Endodermal cell (in vitro differentiated cells): Measurements from ENCODE around the gene CERKL. TPM values are rescaled to one million over a fixed set of nuclear protein-coding genes. Genes with fewer than 3 reads are reported as not detected.

Experiments
- DNase-seq: peaks from one replicate; pipeline ENCODE4 v3.0.0-alpha.2; 2017
- H3K27ac ChIP-seq: 2 replicates; pipeline ENCODE4 v1.5.1; 2013; ENCODE audit warnings: mild to moderate bottlenecking, low read depth, low read length, moderate library complexity
- H3K27me3 ChIP-seq: 2 replicates; pipeline ENCODE4 v1.6.1; 2013; ENCODE audit warnings: mild to moderate bottlenecking, low read length, moderate library complexity; ENCODE audit not compliant: insufficient read depth, control insufficient read depth, poor library complexity, severe bottlenecking
- H3K36me3 ChIP-seq: 2 replicates; pipeline ENCODE4 v1.7.0; 2013; ENCODE audit warnings: mild to moderate bottlenecking, low read length, moderate library complexity; ENCODE audit not compliant: control insufficient read depth, insufficient read depth
- H3K4me1 ChIP-seq: one replicate; pipeline ENCODE4 v1.7.0; 2013; ENCODE audit warnings: low read length; ENCODE audit not compliant: control insufficient read depth, insufficient read depth
- H3K4me3 ChIP-seq: 2 replicates; pipeline ENCODE4 v1.5.1; 2013; ENCODE audit warnings: mild to moderate bottlenecking, low read length, moderate library complexity
- H3K9ac ChIP-seq: 2 replicates; pipeline ENCODE4 v1.6.1; 2013; ENCODE audit warnings: mild to moderate bottlenecking, low read length, moderate library complexity; ENCODE audit not compliant: poor library complexity, severe bottlenecking; ENCODE audit errors: extremely low read depth
- H3K9me3 ChIP-seq: 2 replicates; pipeline ENCODE4 v1.6.1; 2013; ENCODE audit warnings: mild to moderate bottlenecking, low read length, moderate library complexity; ENCODE audit not compliant: control insufficient read depth
- H3K27ac Mint-ChIP-seq: 2 replicates; pipeline ENCODE4 v1.8.0; 2020; ENCODE audit warnings: mixed read lengths
- H3K27me3 Mint-ChIP-seq: 2 replicates; pipeline ENCODE4 v1.8.0; 2021; ENCODE audit warnings: mild to moderate bottlenecking, mixed read lengths; ENCODE audit not compliant: insufficient read depth
- H3K36me3 Mint-ChIP-seq: 2 replicates; pipeline ENCODE4 v1.8.0; 2020; ENCODE audit warnings: low read depth, mixed read lengths
- H3K4me1 Mint-ChIP-seq: 2 replicates; pipeline ENCODE4 v1.8.0; 2020; ENCODE audit warnings: mixed read lengths
- H3K4me3 Mint-ChIP-seq: 2 replicates; pipeline ENCODE4 v1.8.0; 2020; ENCODE audit warnings: mild to moderate bottlenecking, moderate library complexity, mixed read lengths
- H3K9me3 Mint-ChIP-seq: 2 replicates; pipeline ENCODE4 v1.8.0; 2020; ENCODE audit warnings: mild to moderate bottlenecking, mixed read lengths
- WGBS, 2 experiments: methylation state at CpG; one replicate each; pipeline versions ENCODE4 v1.1.5 to v1.1.7; 2013; ENCODE audit warnings: missing lambda C conversion rate in 2 of 2, mixed read lengths in 1 of 2; ENCODE audit not compliant: insufficient coverage in 1 of 2, insufficient read length in 1 of 2; 5-methylcytosine and 5-hydroxymethylcytosine counted together
- total RNA-seq, 2 donors: library from RNA; stranded (reverse); fragmentation: NEBNext Ultra II Directional in 1 of 2; extraction: Animal tissue kit (Norgen Biotek cat#: 25700) in 1 of 2; gene quantifications; 2 replicates in 1 of 2; 3 replicates in 1 of 2; pipeline ENCODE4 v1.2.1, GENCODE V29; 2021
- TF ChIP-seq, protein P1 (sequence below): fragments of 200-600 bp; sonication (generic); conservative IDR thresholded peaks from 2 replicates; pipeline ENCODE4 v1.5.0; 2021; ENCODE audit warnings: antibody characterized with exemption, mild to moderate bottlenecking

Gene CERKL
- total RNA-seq, 2 donors from 2014 or later = 0.20 to 0.31 TPM

DNA sequence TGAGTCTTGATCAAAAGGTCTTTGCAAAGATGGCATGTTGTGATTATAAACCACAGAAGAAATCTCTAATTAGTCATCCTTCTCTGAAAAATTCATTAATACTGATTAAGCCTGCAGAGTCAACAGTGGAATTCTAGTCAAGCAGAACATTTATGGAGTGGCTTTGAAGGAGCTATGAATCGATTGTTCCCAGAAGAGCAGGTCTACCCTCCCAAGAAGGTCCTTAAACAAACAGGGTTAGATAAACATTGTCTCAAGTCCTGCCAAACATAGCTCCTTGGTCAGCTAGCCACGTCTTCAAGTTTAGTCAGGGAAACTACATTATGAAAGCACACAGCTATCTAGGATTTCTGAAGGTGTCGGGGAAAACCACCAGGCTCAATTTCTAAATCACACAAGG is 110.8 kb downstream of the CERKL start:
- no peaks in the 10 kb centered on the region for H3K9me3 Mint-ChIP-seq
- H3K27me3 Mint-ChIP-seq = no peaks in the 10 kb centered on the region
- Histone ChIP-seq H3K4me3 (no peak overlapping the region), H3K36me3 (no peaks in the 10 kb centered on the region), H3K9me3 (no peaks in the 10 kb centered on the region), H3K4me1 (no peaks in the 10 kb centered on the region), H3K27me3 (no peaks in the 10 kb centered on the region), H3K27ac (no peak overlapping the region), H3K9ac (no peak overlapping the region)
- no peaks in the 10 kb centered on the region for H3K4me1 Mint-ChIP-seq
- DNase-seq = no peak
- no peak overlapping the region for H3K27ac Mint-ChIP-seq
- 93 to 100% methylated on average over 2 to 3 of the region's 3 CpGs for WGBS, 2 experiments
- no peak overlapping the region for H3K4me3 Mint-ChIP-seq
- TF ChIP-seq, protein P1, sequence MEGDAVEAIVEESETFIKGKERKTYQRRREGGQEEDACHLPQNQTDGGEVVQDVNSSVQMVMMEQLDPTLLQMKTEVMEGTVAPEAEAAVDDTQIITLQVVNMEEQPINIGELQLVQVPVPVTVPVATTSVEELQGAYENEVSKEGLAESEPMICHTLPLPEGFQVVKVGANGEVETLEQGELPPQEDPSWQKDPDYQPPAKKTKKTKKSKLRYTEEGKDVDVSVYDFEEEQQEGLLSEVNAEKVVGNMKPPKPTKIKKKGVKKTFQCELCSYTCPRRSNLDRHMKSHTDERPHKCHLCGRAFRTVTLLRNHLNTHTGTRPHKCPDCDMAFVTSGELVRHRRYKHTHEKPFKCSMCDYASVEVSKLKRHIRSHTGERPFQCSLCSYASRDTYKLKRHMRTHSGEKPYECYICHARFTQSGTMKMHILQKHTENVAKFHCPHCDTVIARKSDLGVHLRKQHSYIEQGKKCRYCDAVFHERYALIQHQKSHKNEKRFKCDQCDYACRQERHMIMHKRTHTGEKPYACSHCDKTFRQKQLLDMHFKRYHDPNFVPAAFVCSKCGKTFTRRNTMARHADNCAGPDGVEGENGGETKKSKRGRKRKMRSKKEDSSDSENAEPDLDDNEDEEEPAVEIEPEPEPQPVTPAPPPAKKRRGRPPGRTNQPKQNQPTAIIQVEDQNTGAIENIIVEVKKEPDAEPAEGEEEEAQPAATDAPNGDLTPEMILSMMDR = no peak
- no peaks in the 10 kb centered on the region for H3K36me3 Mint-ChIP-seq

DNA sequence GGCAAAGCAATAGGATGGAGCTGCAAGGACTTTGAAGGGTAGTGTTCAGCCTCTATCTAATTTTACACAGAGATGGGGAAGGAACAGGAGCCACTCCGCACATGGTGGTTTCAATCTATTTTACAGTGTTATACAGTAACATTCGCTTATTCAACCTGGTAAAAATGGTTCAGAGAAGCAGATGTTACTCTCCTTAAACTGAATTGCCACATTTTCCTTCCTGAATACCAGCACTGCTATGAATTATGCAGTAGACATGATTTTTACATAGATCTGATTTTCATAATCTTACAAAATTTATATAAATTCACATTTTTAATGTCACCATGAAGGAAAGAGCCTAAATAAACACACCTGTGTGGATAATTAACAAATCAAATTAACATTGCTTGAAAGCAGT is 114.7 kb downstream of the CERKL start:
- H3K9ac ChIP-seq = no peak overlapping the region
- H3K9me3 ChIP-seq = peaks cover 4% of the 10 kb centered on the region
- Mint-ChIP-seq H3K9me3 (peaks cover 4% of the 10 kb centered on the region), H3K4me3 (no peak overlapping the region), H3K4me1 (no peaks in the 10 kb centered on the region), H3K27me3 (no peaks in the 10 kb centered on the region), H3K27ac (no peak overlapping the region), H3K36me3 (no peaks in the 10 kb centered on the region)
- no peaks in the 10 kb centered on the region for H3K4me1 ChIP-seq
- H3K27me3 ChIP-seq = no peaks in the 10 kb centered on the region
- no peak for DNase-seq
- H3K36me3 ChIP-seq = no peaks in the 10 kb centered on the region
- H3K4me3 ChIP-seq = no peak overlapping the region
- TF ChIP-seq, protein P1 = no peak
- no peak overlapping the region for H3K27ac ChIP-seq
- 90 to 100% methylated on average over 2 of the region's 2 CpGs for WGBS, 2 experiments

- Histone ChIP-seq H3K27ac (no peak overlapping the region), H3K9me3 (peaks cover 4% of the 10 kb centered on the region), H3K27me3 (no peaks in the 10 kb centered on the region), H3K36me3 (no peaks in the 10 kb centered on the region), H3K4me1 (no peaks in the 10 kb centered on the region), H3K9ac (no peak overlapping the region), H3K4me3 (no peak overlapping the region)
- Mint-ChIP-seq H3K4me1 (no peaks in the 10 kb centered on the region), H3K9me3 (peaks cover 4% of the 10 kb centered on the region), H3K4me3 (no peak overlapping the region), H3K36me3 (no peaks in the 10 kb centered on the region), H3K27me3 (no peaks in the 10 kb centered on the region), H3K27ac (no peak overlapping the region)
- TF ChIP-seq, protein P1 = no peak
- WGBS, 2 experiments = 86 to 94% methylated on average over 4 of the region's 4 CpGs
- DNase-seq = no peak
Measured at GRCh38 chr2:181540421-181540820, 116.5 kb downstream of the CERKL start.
